ENCODE measurements around the gene KLHL29. TPM values are rescaled to one million over a fixed set of nuclear protein-coding genes. Genes with fewer than 3 reads are reported as not detected.

The KLHL29 gene
- total RNA-seq, 2 experiments from 2014 or later = 0.23 to 0.66 TPM

- no peaks in the 10 kb centered on the region for H3K4me1 ChIP-seq (ENCODE audit: insufficient read depth, low read length, poor library complexity, severe bottlenecking)
- H4K20me1 ChIP-seq (ENCODE audit: insufficient read depth, low read length) = no peaks in the 10 kb centered on the region; the same call in 1 of the 2 replicates
- no peaks in the 10 kb centered on the region for H3K79me2 ChIP-seq (ENCODE audit: insufficient read depth, low read depth, low read length)
- DNase-seq (ENCODE audit: low spot score) = no peak
- H3K27ac ChIP-seq (ENCODE audit: low read depth, low read length, poor library complexity, severe bottlenecking) = no peak overlapping the region
- H2AFZ ChIP-seq (ENCODE audit: low read length) = no peak overlapping the region
- no peaks in the 10 kb centered on the region for H3K36me3 ChIP-seq (ENCODE audit: insufficient read depth, low read length)
- TF ChIP-seq CTCF (conservative IDR thresholded peaks at IDR 0.05; ENCODE audit: low read length) (no peak), EZH2phosphoT487 (IDR thresholded peaks at IDR 0.05; ENCODE audit: borderline replicate concordance, low read depth, low read length) (no peak)
- ChIA-PET CTCF (ENCODE audit: unreplicated experiment) (no interaction called here), POLR2A (interaction anchor here (0.7 kb wide), 1 partner anchor 338 kb away, joined by 3 read pairs; no protein-coding TSS in a partner anchor)
- no peak overlapping the region for H3K4me2 ChIP-seq (ENCODE audit: low read length)
- intact Hi-C loops (cut with micrococcal nuclease; ENCODE audit: unreplicated experiment) = no loop called here
- no peaks in the 10 kb centered on the region for H3K9me3 ChIP-seq (ENCODE audit: low read length)
- no peak overlapping the region for H3K4me3 ChIP-seq (ENCODE audit: low read depth, low read length, poor library complexity, severe bottlenecking)
- BruUV-seq (replicated peaks) = no TSS peak
- no peaks in the 10 kb centered on the region for H3K9me2 ChIP-seq (ENCODE audit: insufficient read depth, low read length)
Measured at GRCh38 chr2:23495661-23496114, 110.7 kb downstream of the KLHL29 start.

- H3K36me3 ChIP-seq (ENCODE audit: insufficient read depth, low read length) = no peaks in the 10 kb centered on the region
- no peaks in the 10 kb centered on the region for H3K79me2 ChIP-seq (ENCODE audit: insufficient read depth, low read depth, low read length)
- H3K4me1 ChIP-seq (ENCODE audit: insufficient read depth, low read length, poor library complexity, severe bottlenecking) = no peaks in the 10 kb centered on the region
- TF ChIP-seq CTCF (conservative IDR thresholded peaks at IDR 0.05; ENCODE audit: low read length) (no peak), EZH2phosphoT487 (IDR thresholded peaks at IDR 0.05; ENCODE audit: borderline replicate concordance, low read depth, low read length) (no peak)
- intact Hi-C loops (cut with micrococcal nuclease; ENCODE audit: unreplicated experiment) = no loop called here
- no TSS peak for BruUV-seq (replicated peaks)
- no peak overlapping the region for H3K4me2 ChIP-seq (ENCODE audit: low read length)
- H3K9me2 ChIP-seq (ENCODE audit: insufficient read depth, low read length) = no peaks in the 10 kb centered on the region
- ChIA-PET CTCF (ENCODE audit: unreplicated experiment) (no interaction called here), POLR2A (no interaction called here)
- DNase-seq (ENCODE audit: low spot score) = no peak
- H4K20me1 ChIP-seq (ENCODE audit: insufficient read depth, low read length) = no peaks in the 10 kb centered on the region; the same call in 1 of the 2 replicates
- no peak overlapping the region for H2AFZ ChIP-seq (ENCODE audit: low read length)
- no peaks in the 10 kb centered on the region for H3K9me3 ChIP-seq (ENCODE audit: low read length)
- no peak overlapping the region for H3K4me3 ChIP-seq (ENCODE audit: low read depth, low read length, poor library complexity, severe bottlenecking)
- no peak overlapping the region for H3K27ac ChIP-seq (ENCODE audit: low read depth, low read length, poor library complexity, severe bottlenecking)
Measured at GRCh38 chr2:23496456-23496855, 111.5 kb downstream of the KLHL29 start.

DNA sequence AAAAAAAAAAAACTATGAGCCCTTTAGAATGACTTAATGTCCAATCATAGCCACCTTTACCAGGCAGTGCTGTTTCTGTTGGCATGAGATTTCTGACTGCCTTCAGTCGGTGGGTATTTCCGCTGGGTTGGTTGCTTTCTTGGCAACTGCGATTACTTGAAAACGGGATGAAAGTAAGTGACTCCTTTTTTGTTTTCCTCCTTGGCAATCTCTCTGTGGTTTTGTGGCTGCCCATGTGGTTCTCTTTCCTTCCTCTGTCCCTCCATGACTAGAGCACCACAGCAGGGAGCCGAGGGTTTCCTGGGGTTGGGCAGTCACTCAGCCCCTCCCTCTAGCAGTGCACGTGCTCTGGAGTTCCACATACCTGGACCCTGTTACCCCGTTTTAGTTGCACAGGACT lies 112.1 kb downstream of the KLHL29 start:
- ChIA-PET POLR2A (no interaction called here), CTCF (ENCODE audit: unreplicated experiment) (no interaction called here)
- no peak for TF ChIP-seq EZH2phosphoT487 (IDR thresholded peaks at IDR 0.05; ENCODE audit: borderline replicate concordance, low read depth, low read length)
- TF ChIP-seq CTCF (conservative IDR thresholded peaks at IDR 0.05; ENCODE audit: low read length) = no peak
- DNase-seq (ENCODE audit: low spot score) = no peak
- BruUV-seq (replicated peaks) = no TSS peak
- H3K79me2 ChIP-seq (ENCODE audit: insufficient read depth, low read depth, low read length) = no peaks in the 10 kb centered on the region
- no peaks in the 10 kb centered on the region for H3K9me3 ChIP-seq (ENCODE audit: low read length)
- H3K36me3 ChIP-seq (ENCODE audit: insufficient read depth, low read length) = no peaks in the 10 kb centered on the region
- no peak overlapping the region for H3K27ac ChIP-seq (ENCODE audit: low read depth, low read length, poor library complexity, severe bottlenecking)
- intact Hi-C loops (cut with micrococcal nuclease; ENCODE audit: unreplicated experiment) = no loop called here
- no peak overlapping the region for H3K4me3 ChIP-seq (ENCODE audit: low read depth, low read length, poor library complexity, severe bottlenecking)
- H2AFZ ChIP-seq (ENCODE audit: low read length) = no peak overlapping the region
- no peaks in the 10 kb centered on the region; the same call in 1 of the 2 replicates for H4K20me1 ChIP-seq (ENCODE audit: insufficient read depth, low read length)
- no peak overlapping the region for H3K4me2 ChIP-seq (ENCODE audit: low read length)
- no peaks in the 10 kb centered on the region for H3K4me1 ChIP-seq (ENCODE audit: insufficient read depth, low read length, poor library complexity, severe bottlenecking)
- H3K9me2 ChIP-seq (ENCODE audit: insufficient read depth, low read length) = no peaks in the 10 kb centered on the region

Data from OCI-LY7 (cell line).